Osteoblast (primary cell): ENCODE data around the gene MYOM1. TPM values are rescaled to one million over a fixed set of nuclear protein-coding genes. Genes with fewer than 3 reads are reported as not detected.
A peak's percentile ranks its signal among the peaks of the same experiment; 100 is the strongest.

ENCODE experiments used
- DNase-seq: peaks from one replicate; pipeline ENCODE4 v3.0.0; 2011; ENCODE audit warnings: low spot score, mixed read lengths; ENCODE audit not compliant: insufficient read length; ENCODE audit errors: missing footprints
- H2AFZ ChIP-seq: 2 replicates; pipeline ENCODE4 v1.6.0; 2011; ENCODE audit warnings: mild to moderate bottlenecking, low read length
- H3K27ac ChIP-seq: 2 replicates; pipeline ENCODE4 v1.5.1; 2011; ENCODE audit warnings: mild to moderate bottlenecking, low read depth, low read length, moderate library complexity
- H3K27me3 ChIP-seq: 2 replicates; pipeline ENCODE4 v1.6.0; 2012; ENCODE audit warnings: mild to moderate bottlenecking, control low read depth, inconsistent platforms, low read length, moderate library complexity; ENCODE audit not compliant: insufficient read depth
- H3K36me3 ChIP-seq: 2 replicates; pipeline ENCODE4 v1.5.1; 2011; ENCODE audit warnings: mild to moderate bottlenecking, low read length, control low read depth, moderate library complexity; ENCODE audit not compliant: insufficient read depth
- H3K4me1 ChIP-seq: 2 replicates; pipeline ENCODE4 v1.5.1; 2011; ENCODE audit warnings: mild to moderate bottlenecking, low read length, control low read depth, moderate library complexity; ENCODE audit not compliant: insufficient read depth
- H3K4me2 ChIP-seq: 2 replicates; pipeline ENCODE4 v1.6.0; 2011; ENCODE audit warnings: mild to moderate bottlenecking, low read length; ENCODE audit not compliant: insufficient read depth
- H3K4me3 ChIP-seq: fragments of 200-600 bp; sonication (generic); 3 replicates; pipeline ENCODE4 v1.5.1; 2012; ENCODE audit warnings: mild to moderate bottlenecking, low read length, inconsistent platforms; ENCODE audit not compliant: insufficient read depth
- H3K79me2 ChIP-seq: 2 replicates; pipeline ENCODE4 v1.6.0; 2012; ENCODE audit warnings: mild to moderate bottlenecking, low read length, control low read depth, inconsistent platforms; ENCODE audit not compliant: insufficient read depth
- H3K9me3 ChIP-seq: 2 replicates; pipeline ENCODE4 v1.5.1; 2011; ENCODE audit warnings: low read depth, low read length, control low read depth
- H4K20me1 ChIP-seq: 2 replicates; pipeline ENCODE4 v1.6.0; 2012; ENCODE audit warnings: mild to moderate bottlenecking, low read length, control low read depth; ENCODE audit not compliant: insufficient read depth
- CTCF ChIP-seq: IDR thresholded peaks from 2 replicates; pipeline ENCODE4 v1.5.1; 2011; ENCODE audit warnings: mild to moderate bottlenecking, low read depth, low read length, moderate library complexity; ENCODE audit errors: extremely low read depth
- total RNA-seq: library from RNA; depleted of rRNA; stranded (reverse); fragments of >200 nt; gene quantifications from 2 replicates; pipeline ENCODE4 v1.2.3, GENCODE V29; 2012

Gene MYOM1
- total RNA-seq, 1 donor = 1.8 TPM

DNA sequence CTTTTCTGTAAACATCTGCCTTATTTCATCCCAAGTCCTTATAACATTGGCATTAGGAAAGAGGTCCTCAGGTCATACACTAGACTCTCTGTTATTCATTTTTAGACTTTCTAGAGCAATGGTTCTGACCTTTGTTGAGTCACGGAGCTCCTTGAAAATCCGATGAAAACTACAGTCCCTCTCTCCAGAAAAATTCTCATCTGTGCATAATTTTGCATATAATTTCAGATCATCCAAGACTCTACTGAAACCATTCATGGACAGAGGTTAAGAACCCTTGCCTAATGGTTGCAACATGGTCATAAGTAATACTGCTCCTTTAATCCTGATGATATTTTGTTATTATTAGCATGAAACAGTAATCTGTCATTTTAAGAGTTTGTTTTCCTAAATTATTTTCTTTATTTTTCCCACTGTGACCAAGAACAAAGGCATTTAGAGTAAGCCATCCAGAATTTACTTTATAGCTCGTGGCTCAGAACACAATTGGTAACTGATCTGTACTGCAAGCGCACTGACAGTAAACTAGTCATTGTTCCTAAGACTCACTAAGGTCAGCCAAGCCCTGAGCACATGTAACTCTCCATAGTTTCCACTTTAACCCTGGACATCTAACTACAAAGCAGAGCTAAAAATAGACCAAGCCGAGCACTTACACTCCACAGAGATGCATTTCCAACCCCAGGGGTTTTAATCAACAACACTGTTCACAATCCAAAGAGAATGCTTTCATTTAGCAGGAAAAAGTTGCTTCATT lies 8.4 kb downstream of the MYOM1 start:
- Histone ChIP-seq H3K4me3 (no peak overlapping the region), H3K4me2 (peak overlapping the region; percentile 47), H2AFZ (no peak overlapping the region), H3K79me2 (no peaks in the 10 kb centered on the region), H3K36me3 (no peaks in the 10 kb centered on the region), H4K20me1 (no peaks in the 10 kb centered on the region), H3K4me1 (peaks cover 6% of the 10 kb centered on the region), H3K9me3 (no peaks in the 10 kb centered on the region), H3K27ac (no peak overlapping the region), H3K27me3 (no peaks in the 10 kb centered on the region)
- DNase-seq = peak; percentile 82
- TF ChIP-seq CTCF = no peak

GRCh38 chr18:3209859-3210569 lies 9.8 kb downstream of the MYOM1 start:
- Histone ChIP-seq H3K27me3 (no peaks in the 10 kb centered on the region), H3K4me1 (peaks cover 6% of the 10 kb centered on the region), H3K9me3 (no peaks in the 10 kb centered on the region), H2AFZ (no peak overlapping the region), H4K20me1 (no peaks in the 10 kb centered on the region), H3K36me3 (no peaks in the 10 kb centered on the region), H3K79me2 (no peaks in the 10 kb centered on the region), H3K4me3 (no peak overlapping the region), H3K4me2 (no peak overlapping the region), H3K27ac (no peak overlapping the region)
- TF ChIP-seq CTCF = no peak
- DNase-seq = no peak

DNA sequence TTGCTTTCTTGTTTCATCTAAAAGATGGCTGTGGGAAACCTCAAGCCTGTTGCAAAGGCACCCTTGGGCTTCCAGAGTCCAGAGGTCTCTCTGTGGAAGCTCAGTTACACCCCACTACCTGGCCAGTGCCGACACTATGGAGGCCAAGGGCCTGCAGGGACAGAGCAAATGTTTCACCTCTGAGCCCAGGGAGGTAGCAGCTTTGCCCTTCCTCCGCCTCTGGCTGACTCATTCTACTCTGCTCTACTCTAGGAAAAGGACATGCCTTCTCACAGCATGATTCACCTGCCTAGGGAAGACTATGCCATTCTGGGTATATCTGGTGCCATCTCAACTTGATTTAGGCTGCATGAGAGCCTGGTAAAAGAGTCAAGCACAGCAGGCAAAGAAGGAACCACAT lies 12.2 kb downstream of the MYOM1 start:
- Histone ChIP-seq H3K4me3 (no peak overlapping the region), H3K4me1 (peaks cover 6% of the 10 kb centered on the region), H4K20me1 (no peaks in the 10 kb centered on the region), H3K27ac (no peak overlapping the region), H3K27me3 (no peaks in the 10 kb centered on the region), H2AFZ (no peak overlapping the region), H3K9me3 (no peaks in the 10 kb centered on the region), H3K4me2 (no peak overlapping the region), H3K79me2 (no peaks in the 10 kb centered on the region), H3K36me3 (no peaks in the 10 kb centered on the region)
- peak; percentile 79 for DNase-seq
- no peak for TF ChIP-seq CTCF

DNA sequence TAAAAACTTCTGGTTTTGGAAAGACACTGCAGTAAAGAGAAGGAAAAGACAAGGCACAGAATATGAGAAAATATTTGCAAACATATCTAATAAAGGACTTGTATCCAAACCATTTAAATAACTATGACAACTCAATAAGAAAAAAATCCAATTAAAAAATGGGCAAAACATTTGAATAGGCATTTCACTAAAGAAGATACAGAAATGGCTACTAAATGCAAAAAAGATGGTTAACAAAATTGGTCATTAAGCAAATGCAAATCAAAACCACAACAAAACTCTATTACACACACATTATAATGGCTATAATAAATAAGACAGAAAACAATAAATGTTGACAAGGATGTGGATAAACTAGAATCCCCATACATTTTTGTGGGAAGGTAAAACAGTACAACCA lies 14.5 kb downstream of the MYOM1 start:
- Histone ChIP-seq H3K27ac (no peak overlapping the region), H3K36me3 (no peaks in the 10 kb centered on the region), H2AFZ (no peak overlapping the region), H3K4me1 (no peaks in the 10 kb centered on the region), H4K20me1 (no peaks in the 10 kb centered on the region), H3K4me2 (no peak overlapping the region), H3K4me3 (no peak overlapping the region), H3K27me3 (no peaks in the 10 kb centered on the region), H3K9me3 (no peaks in the 10 kb centered on the region), H3K79me2 (no peaks in the 10 kb centered on the region)
- TF ChIP-seq CTCF = no peak
- DNase-seq = no peak
